K562 (cell line): ENCODE results near the gene CH25H. TPM values are rescaled to one million over a fixed set of nuclear protein-coding genes. Genes with fewer than 3 reads are reported as not detected.

Source experiments
- ATAC-seq: fragments of 200-7000 bp; cut with Tn5 transposase; 3 replicates; pipeline ENCODE4 v1.9.1; 2020; ENCODE audit warnings: moderate library complexity
- BruUV-seq: library from RNA; stranded (reverse); fragments of 400-500 nt; replicated peaks from 2 replicates; lab custom pipeline; 2021; lab: Mats Ljungman, UMichigan
- CTCF ChIA-PET: fragments of 300-600 bp; formaldehyde crosslinking; extraction: SDS; loops from one replicate; lab custom pipeline; 2021; ENCODE audit warnings: low intra/inter-chr PET ratio; lab: Yijun Ruan, JAX
- POLR2A ChIA-PET: fragments of 300-600, 350-650 bp; sonication (Branson Sonifier 250); formaldehyde crosslinking; extraction: SDS; loops from one replicate; lab custom pipeline; 2021; ENCODE audit warnings: antibody characterized with exemption, inconsistent platforms; lab: Yijun Ruan, JAX
- DNase-seq, 4 experiments: peaks; one replicate each; pipeline versions ENCODE4 v3.0.0 to v3.0.0-alpha.2; 2011 to 2018; ENCODE audit warnings: low spot score in 3 of 4, mixed read lengths in 3 of 4; ENCODE audit errors: extremely low read depth in 1 of 4
- FAIRE-seq: peaks from 2 replicates; lab custom pipeline; 2011; peaks lifted over from hg19 to GRCh38; lab: Jason Lieb, UNC
- H2AFZ ChIP-seq: 2 replicates; pipeline ENCODE4 v1.6.0; 2011; ENCODE audit warnings: low read depth, low read length, control low read depth, inconsistent platforms
- H3K27ac ChIP-seq: fragments of 200-600 bp; 3 replicates; pipeline ENCODE4 v1.8.0; 2011; ENCODE audit warnings: low read depth, mild to moderate bottlenecking, control low read depth, inconsistent platforms, low read length, moderate library complexity, mixed read lengths; ENCODE audit errors: extremely low read depth
- H3K27me3 ChIP-seq, 2 experiments: fragments of 300-600 bp in 1 of 2; 2 replicates in 1 of 2; 3 replicates in 1 of 2; pipeline versions ENCODE4 v1.6.0 to v1.8.0; 2011; ENCODE audit warnings: inconsistent platforms in 2 of 2, low read length in 2 of 2, mild to moderate bottlenecking in 1 of 2, mixed read lengths in 1 of 2, moderate library complexity in 1 of 2; ENCODE audit not compliant: control insufficient read depth in 2 of 2, insufficient read depth in 2 of 2
- H3K36me3 ChIP-seq: fragments of 300-600 bp; 3 replicates; pipeline ENCODE4 v1.8.0; 2011; ENCODE audit warnings: mild to moderate bottlenecking, low read length, inconsistent platforms; ENCODE audit not compliant: control insufficient read depth, insufficient read depth
- H3K4me1 ChIP-seq, 2 experiments: fragments of 200-600 bp in 1 of 2; replicated peaks in 1 of 2; 2 replicates in 1 of 2; 3 replicates in 1 of 2; pipeline versions ENCODE4 v1.5.1 to v1.8.0; 2011; ENCODE audit warnings: inconsistent platforms in 2 of 2, low read length in 2 of 2, mild to moderate bottlenecking in 1 of 2, mixed read lengths in 1 of 2, moderate library complexity in 1 of 2; ENCODE audit not compliant: control insufficient read depth in 2 of 2, insufficient read depth in 2 of 2
- H3K4me2 ChIP-seq: 2 replicates; pipeline ENCODE4 v1.6.1; 2011; ENCODE audit warnings: low read length, control low read depth, inconsistent platforms, mixed read lengths; ENCODE audit not compliant: insufficient read depth
- H3K4me3 ChIP-seq: fragments of 200-600 bp; sonication (generic), shearing (Covaris generic); 2 replicates; pipeline ENCODE4 v1.5.1; 2016; ENCODE audit warnings: control low read depth, inconsistent platforms
- H3K79me2 ChIP-seq: fragments of 200-600 bp; 3 replicates; pipeline ENCODE4 v1.8.0; 2011; ENCODE audit warnings: low read length, inconsistent platforms; ENCODE audit not compliant: control insufficient read depth, insufficient read depth
- H3K9ac ChIP-seq, 2 experiments: 2 replicates each; pipeline versions ENCODE4 v1.6.0 to v1.6.1; 2011; ENCODE audit warnings: low read depth in 2 of 2, low read length in 2 of 2, control low read depth in 1 of 2, inconsistent platforms in 1 of 2, mild to moderate bottlenecking in 1 of 2, mixed read lengths in 1 of 2; ENCODE audit not compliant: insufficient read depth in 1 of 2
- H3K9me1 ChIP-seq: one replicate; pipeline ENCODE4 v1.6.0; 2011; ENCODE audit warnings: inconsistent platforms, mild to moderate bottlenecking, low read length, moderate library complexity; ENCODE audit not compliant: control insufficient read depth, insufficient read depth
- H3K9me3 ChIP-seq: replicated peaks from 2 replicates; pipeline ENCODE4 v1.5.1; 2011; ENCODE audit warnings: low read depth, low read length, inconsistent platforms; ENCODE audit not compliant: control insufficient read depth, insufficient read depth
- H4K20me1 ChIP-seq: replicated peaks from 2 replicates; pipeline ENCODE4 v1.6.1; 2011; ENCODE audit warnings: low read length, inconsistent platforms, mixed read lengths; ENCODE audit not compliant: control insufficient read depth, insufficient read depth
- L3MBTL2 ChIP-seq: fragments of 450-650 bp; IDR thresholded peaks from 2 replicates; pipeline ENCODE4 v1.6.1; 2016; ENCODE audit warnings: mild to moderate bottlenecking, moderate library complexity
- MTF1 ChIP-seq: fragments of 250-450 bp; sonication (Bioruptor Pico); IDR thresholded peaks from 2 replicates; pipeline ENCODE4 v1.9.0; 2021; ENCODE audit warnings: moderate library complexity, mild to moderate bottlenecking, inconsistent platforms, borderline replicate concordance
- SIX5 ChIP-seq, 2 experiments: IDR thresholded peaks; 2 replicates each; pipeline ENCODE4 v1.6.1; 2011; ENCODE audit warnings: low read length in 2 of 2, borderline replicate concordance in 1 of 2, low read depth in 1 of 2, mild to moderate bottlenecking in 1 of 2, moderate library complexity in 1 of 2; ENCODE audit not compliant: insufficient read depth in 1 of 2
- TEAD4 ChIP-seq, 2 experiments: sonication (generic) in 1 of 2; formaldehyde crosslinking in 1 of 2; IDR thresholded peaks; 2 replicates each; pipeline versions ENCODE4 v1.6.1 to v1.8.0; 2012 to 2022; ENCODE audit warnings: borderline replicate concordance in 1 of 2, inconsistent platforms in 1 of 2, low read length in 1 of 2, mild to moderate bottlenecking in 1 of 2, missing genetic modification reagents in 1 of 2
- THRAP3 ChIP-seq: fragments of 450-650 bp; IDR thresholded peaks from 2 replicates; pipeline ENCODE4 v1.6.1; 2016; ENCODE audit warnings: mild to moderate bottlenecking, inconsistent platforms, borderline replicate concordance
- ZNF644 ChIP-seq: fragments of 200-800 bp; sonication (Bioruptor generic); IDR thresholded peaks from 2 replicates; pipeline ENCODE4 v1.6.1; 2016; ENCODE audit warnings: low read depth, missing genetic modification characterization, missing compliant biosample characterization
- WGBS: fragments of 100-300 bp; shearing (Covaris generic); methylation state at CpG from one replicate; pipeline ENCODE4 v1.1.6; 2016; ENCODE audit warnings: low coverage, mixed read lengths; ENCODE audit not compliant: insufficient coverage; ENCODE audit errors: missing lambda C conversion rate; 5-methylcytosine and 5-hydroxymethylcytosine counted together
- in situ Hi-C: fragments of 300-500 bp; cut with MboI; formaldehyde crosslinking; loops from 4 replicates; pipeline ENCODE4 v1.15.0; 2018; ENCODE audit warnings: inconsistent platforms, mixed read lengths
- intact Hi-C: fragments of 100-400 bp; cut with micrococcal nuclease; formaldehyde crosslinking; loops from 2 replicates; pipeline ENCODE4 v1.14.2; 2022
- polyA plus RNA-seq, 8 experiments: library from polyadenylated mRNA; depleted of rRNA in 4 of 8; stranded (reverse) in 5 of 8; unstranded in 3 of 8; fragments of >200 nt; fragmentation: Nextera tagmentation in 2 of 8; fragmentation: Illumina TruSeq in 1 of 8; extraction: Ambion mirVana in 2 of 8; extraction: Trizol in 1 of 8; gene quantifications; 2 replicates each; pipeline versions ENCODE4 v1.2.1 to v1.2.3, GENCODE V29; 2011 to 2014; ENCODE audit warnings: inconsistent platforms in 1 of 8, missing spikeins in 1 of 8
- total RNA-seq, 7 experiments: library from RNA; depleted of rRNA in 6 of 7; stranded (reverse); fragments of >200 nt in 6 of 7; fragmentation: Illumina TruSeq in 2 of 7; extraction: Trizol in 2 of 7; gene quantifications; 2 replicates each; pipeline versions ENCODE4 v1.2.1 to v1.2.3, GENCODE V29; 2011 to 2021; ENCODE audit warnings: low replicate concordance in 1 of 7
- TF ChIP-seq, protein P1 (sequence below): fragments of 250-450 bp; sonication (Bioruptor Pico); IDR thresholded peaks from 2 replicates; pipeline ENCODE4 v1.5.0; 2022; ENCODE audit warnings: mild to moderate bottlenecking
- TF ChIP-seq, protein P2 (sequence below), 2 experiments: fragments of 450-650 bp in 1 of 2; IDR thresholded peaks; 2 replicates each; pipeline ENCODE4 v1.6.1; 2011 to 2017; ENCODE audit warnings: low read depth in 2 of 2, antibody characterized with exemption in 1 of 2, borderline replicate concordance in 1 of 2, low read length in 1 of 2, mild to moderate bottlenecking in 1 of 2, mixed read lengths in 1 of 2; ENCODE audit not compliant: control insufficient read depth in 1 of 2
- TF ChIP-seq, protein P3 (sequence below), 3 experiments: IDR thresholded peaks in 2 of 3; conservative IDR thresholded peaks in 1 of 3; 2 replicates each; pipeline ENCODE4 v1.5.1; 2011 to 2012; ENCODE audit warnings: low read length in 3 of 3, mild to moderate bottlenecking in 3 of 3, control low read depth in 2 of 3, improper control_type of control experiment in 1 of 3, inconsistent platforms in 1 of 3, low read depth in 1 of 3, mixed read lengths in 1 of 3, moderate library complexity in 1 of 3; ENCODE audit not compliant: insufficient read depth in 2 of 3
- TF ChIP-seq, protein P4 (sequence below): fragments of 250-450 bp; sonication (Bioruptor Pico); IDR thresholded peaks from 2 replicates; pipeline ENCODE4 v1.5.0; 2021; ENCODE audit warnings: mild to moderate bottlenecking, moderate library complexity

CH25H gene
- total and polyA plus RNA-seq, 9 of the 15 experiments (the other 6 are each of a cell fraction or from before 2014, with no cell fraction given) = not detected

DNA sequence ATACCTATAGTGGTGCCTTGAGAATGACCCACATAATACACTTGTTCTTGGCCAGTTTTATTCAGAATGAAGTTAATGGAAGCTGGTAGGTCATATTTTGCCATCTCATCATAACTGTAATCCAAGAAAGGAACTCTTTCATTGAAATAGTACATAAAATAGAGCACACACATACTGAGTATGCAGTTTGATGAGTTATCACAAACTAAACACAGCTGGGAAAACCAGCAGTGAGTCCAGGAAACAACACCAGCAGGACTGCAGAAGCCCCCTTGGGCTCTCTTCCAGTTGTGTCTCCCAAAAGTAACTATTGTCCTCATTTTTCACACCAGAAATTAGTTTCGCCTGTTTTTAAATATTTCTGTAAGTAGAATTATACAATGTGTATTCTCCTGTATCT, 19.8 kb upstream of the CH25H start:
- no TSS peak for BruUV-seq
- no peaks in the 10 kb centered on the region for H3K4me1 ChIP-seq
- no peak for ATAC-seq
- no peak overlapping the region for H3K4me3 ChIP-seq
- ChIA-PET POLR2A (no interaction called here), CTCF (no interaction called here)
- FAIRE-seq = no peak
- no peaks in the 10 kb centered on the region for H3K27me3 ChIP-seq
- in situ Hi-C loops = no loop called here
- no peak overlapping the region for H3K27ac ChIP-seq
- no peaks in the 10 kb centered on the region for H3K79me2 ChIP-seq
- no peak overlapping the region for H3K4me2 ChIP-seq
- DNase-seq = no peak
- no peaks in the 10 kb centered on the region for H3K36me3 ChIP-seq
- H3K9me1 ChIP-seq = no peaks in the 10 kb centered on the region
- intact Hi-C loops = no loop called here
- H3K9me3 ChIP-seq = no peaks in the 10 kb centered on the region
- H2AFZ ChIP-seq = no peak overlapping the region
- no peak overlapping the region for H3K9ac ChIP-seq
- 0% methylated on average over 1 of the region's 1 CpG for WGBS
- no peaks in the 10 kb centered on the region for H4K20me1 ChIP-seq
- TF ChIP-seq L3MBTL2 = no peak
- no peak for TF ChIP-seq MTF1 (CRISPR knock-in tag)
- TF ChIP-seq, protein P1, sequence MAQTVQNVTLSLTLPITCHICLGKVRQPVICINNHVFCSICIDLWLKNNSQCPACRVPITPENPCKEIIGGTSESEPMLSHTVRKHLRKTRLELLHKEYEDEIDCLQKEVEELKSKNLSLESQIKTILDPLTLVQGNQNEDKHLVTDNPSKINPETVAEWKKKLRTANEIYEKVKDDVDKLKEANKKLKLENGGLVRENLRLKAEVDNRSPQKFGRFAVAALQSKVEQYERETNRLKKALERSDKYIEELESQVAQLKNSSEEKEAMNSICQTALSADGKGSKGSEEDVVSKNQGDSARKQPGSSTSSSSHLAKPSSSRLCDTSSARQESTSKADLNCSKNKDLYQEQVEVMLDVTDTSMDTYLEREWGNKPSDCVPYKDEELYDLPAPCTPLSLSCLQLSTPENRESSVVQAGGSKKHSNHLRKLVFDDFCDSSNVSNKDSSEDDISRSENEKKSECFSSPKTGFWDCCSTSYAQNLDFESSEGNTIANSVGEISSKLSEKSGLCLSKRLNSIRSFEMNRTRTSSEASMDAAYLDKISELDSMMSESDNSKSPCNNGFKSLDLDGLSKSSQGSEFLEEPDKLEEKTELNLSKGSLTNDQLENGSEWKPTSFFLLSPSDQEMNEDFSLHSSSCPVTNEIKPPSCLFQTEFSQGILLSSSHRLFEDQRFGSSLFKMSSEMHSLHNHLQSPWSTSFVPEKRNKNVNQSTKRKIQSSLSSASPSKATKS = no peak
- no peak for TF ChIP-seq ZNF644 (tag)
- TF ChIP-seq, protein P2, sequence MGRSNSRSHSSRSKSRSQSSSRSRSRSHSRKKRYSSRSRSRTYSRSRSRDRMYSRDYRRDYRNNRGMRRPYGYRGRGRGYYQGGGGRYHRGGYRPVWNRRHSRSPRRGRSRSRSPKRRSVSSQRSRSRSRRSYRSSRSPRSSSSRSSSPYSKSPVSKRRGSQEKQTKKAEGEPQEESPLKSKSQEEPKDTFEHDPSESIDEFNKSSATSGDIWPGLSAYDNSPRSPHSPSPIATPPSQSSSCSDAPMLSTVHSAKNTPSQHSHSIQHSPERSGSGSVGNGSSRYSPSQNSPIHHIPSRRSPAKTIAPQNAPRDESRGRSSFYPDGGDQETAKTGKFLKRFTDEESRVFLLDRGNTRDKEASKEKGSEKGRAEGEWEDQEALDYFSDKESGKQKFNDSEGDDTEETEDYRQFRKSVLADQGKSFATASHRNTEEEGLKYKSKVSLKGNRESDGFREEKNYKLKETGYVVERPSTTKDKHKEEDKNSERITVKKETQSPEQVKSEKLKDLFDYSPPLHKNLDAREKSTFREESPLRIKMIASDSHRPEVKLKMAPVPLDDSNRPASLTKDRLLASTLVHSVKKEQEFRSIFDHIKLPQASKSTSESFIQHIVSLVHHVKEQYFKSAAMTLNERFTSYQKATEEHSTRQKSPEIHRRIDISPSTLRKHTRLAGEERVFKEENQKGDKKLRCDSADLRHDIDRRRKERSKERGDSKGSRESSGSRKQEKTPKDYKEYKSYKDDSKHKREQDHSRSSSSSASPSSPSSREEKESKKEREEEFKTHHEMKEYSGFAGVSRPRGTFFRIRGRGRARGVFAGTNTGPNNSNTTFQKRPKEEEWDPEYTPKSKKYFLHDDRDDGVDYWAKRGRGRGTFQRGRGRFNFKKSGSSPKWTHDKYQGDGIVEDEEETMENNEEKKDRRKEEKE (IDR thresholded peaks at IDR 0.05; ENCODE audit: borderline replicate concordance in 1 of 2, control insufficient read depth in 1 of 2, low read depth in 2 of 2, low read length in 1 of 2) = no peak
- TF ChIP-seq, protein P3, sequence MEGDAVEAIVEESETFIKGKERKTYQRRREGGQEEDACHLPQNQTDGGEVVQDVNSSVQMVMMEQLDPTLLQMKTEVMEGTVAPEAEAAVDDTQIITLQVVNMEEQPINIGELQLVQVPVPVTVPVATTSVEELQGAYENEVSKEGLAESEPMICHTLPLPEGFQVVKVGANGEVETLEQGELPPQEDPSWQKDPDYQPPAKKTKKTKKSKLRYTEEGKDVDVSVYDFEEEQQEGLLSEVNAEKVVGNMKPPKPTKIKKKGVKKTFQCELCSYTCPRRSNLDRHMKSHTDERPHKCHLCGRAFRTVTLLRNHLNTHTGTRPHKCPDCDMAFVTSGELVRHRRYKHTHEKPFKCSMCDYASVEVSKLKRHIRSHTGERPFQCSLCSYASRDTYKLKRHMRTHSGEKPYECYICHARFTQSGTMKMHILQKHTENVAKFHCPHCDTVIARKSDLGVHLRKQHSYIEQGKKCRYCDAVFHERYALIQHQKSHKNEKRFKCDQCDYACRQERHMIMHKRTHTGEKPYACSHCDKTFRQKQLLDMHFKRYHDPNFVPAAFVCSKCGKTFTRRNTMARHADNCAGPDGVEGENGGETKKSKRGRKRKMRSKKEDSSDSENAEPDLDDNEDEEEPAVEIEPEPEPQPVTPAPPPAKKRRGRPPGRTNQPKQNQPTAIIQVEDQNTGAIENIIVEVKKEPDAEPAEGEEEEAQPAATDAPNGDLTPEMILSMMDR (IDR thresholded peaks at IDR 0.05 in 2 of 3, conservative IDR thresholded peaks at IDR 0.05 in 1 of 3; ENCODE audit: insufficient read depth in 2 of 3, low read depth in 1 of 3, low read length in 3 of 3) = no peak
- TF ChIP-seq TEAD4 (IDR thresholded peaks at IDR 0.05; ENCODE audit: low read length) = no peak
- TF ChIP-seq TEAD4 (CRISPR knock-in tag; IDR thresholded peaks at IDR 0.05; ENCODE audit: borderline replicate concordance) = no peak
- TF ChIP-seq SIX5 (IDR thresholded peaks at IDR 0.05; ENCODE audit: borderline replicate concordance in 1 of 2, insufficient read depth in 1 of 2, low read depth in 1 of 2, low read length in 2 of 2) = no peak
- TF ChIP-seq THRAP3 = no peak
- TF ChIP-seq, protein P4, sequence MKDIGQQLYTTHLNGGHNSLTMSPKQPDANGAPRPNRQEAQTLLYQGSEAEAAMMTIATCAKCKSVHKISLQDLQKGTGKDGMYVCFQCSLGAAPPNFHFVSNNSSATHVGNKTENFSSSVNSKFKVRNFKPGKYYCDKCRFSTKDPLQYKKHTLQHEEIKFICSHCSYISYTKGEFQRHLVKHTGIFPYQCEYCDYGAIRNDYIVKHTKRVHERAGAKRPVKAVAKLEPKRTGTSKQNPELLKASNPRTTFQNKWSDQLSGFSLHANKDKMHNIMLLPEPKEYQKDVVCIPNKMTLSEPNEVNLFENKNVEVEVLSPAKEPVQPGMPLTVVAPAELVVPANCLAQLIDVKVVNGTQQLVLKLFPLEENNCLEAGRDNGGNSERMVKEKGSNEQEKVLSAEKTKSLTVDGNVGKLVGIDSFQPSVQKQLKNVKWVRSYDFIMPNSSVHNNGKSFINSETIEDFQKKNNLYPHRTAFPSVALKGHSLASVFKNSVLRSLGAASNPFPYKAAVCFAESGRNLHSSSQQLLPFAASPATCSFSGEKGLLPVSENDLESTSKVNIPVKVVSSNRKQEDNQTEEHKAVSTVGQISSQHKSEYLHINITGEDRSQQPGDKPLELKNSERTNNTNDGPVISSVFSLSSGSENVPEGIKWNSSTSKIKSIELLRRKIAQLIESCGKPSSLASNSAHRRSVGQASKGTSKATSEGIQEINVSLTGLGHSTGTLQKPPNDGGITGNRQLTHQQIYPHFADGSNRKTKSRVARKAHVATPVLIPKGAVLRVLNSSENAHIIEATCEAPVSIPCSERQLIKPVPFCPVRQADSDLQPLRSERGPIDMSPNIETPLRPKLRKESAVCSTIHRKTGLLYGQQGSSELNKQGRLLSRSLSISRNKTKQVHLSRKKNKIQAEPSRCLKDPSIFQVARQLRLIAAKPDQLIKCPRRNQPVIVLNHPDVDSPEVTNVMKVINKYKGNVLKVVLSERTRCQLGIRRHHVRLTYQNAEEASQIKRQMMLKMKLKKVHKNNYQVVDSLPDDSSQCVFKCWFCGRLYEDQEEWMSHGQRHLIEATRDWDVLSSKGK (CRISPR knock-in tag) = no peak
